ENCODE measurements around the gene ANAPC2. TPM values are rescaled to one million over a fixed set of nuclear protein-coding genes. Genes with fewer than 3 reads are reported as not detected.

The ANAPC2 gene
- total RNA-seq, 4 donors from 2014 or later: 10.2 to 12.4 (median 10.8) TPM

DNA sequence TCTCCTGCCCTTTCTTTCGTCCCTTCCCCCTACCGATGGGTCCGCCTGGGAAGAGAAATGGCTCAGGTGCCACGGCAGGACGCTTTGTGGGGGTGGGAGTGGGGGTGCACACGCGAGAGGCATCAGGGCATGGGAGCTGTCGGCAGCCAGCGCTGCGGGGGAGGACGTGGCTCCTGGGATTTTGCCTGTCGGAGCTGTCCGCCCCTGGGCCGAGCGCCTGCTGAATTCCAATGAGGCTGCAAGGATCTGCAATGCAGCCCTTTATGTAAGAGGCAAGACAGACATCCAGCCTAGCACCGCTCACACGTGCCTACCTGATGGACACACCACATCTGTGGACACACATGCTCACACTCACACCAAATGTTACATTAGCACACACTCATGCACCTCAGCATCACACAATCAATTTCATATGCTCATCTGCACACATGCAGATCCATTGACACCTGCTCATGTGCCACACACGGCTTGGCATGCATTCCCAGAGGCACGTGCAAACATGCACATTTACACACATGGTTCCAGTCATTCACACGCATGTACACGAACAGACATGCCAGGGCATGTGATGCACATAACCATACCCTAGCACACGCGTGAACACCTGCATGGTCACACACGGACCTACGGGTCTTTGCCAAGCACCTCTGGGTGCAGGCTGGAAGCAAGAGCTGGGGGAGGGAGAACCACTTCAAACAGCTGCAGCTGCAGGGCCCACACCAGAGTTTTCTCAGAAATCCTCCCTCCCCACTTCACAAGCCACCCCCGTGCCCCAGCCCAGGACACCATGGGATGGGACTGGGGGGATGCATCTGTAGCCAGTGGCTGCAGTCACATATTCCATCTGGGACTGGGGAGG is 48.0 kb downstream of the ANAPC2 start:
- ATAC-seq (no peak), DNase-seq (no peak)
- Histone ChIP-seq H3K4me3 (no peak overlapping the region), H3K9me3 (no peaks in the 10 kb centered on the region), H3K27ac (no peak overlapping the region), H3K4me1 (no peaks in the 10 kb centered on the region), H3K36me3 (no peaks in the 10 kb centered on the region), H3K27me3 (peaks cover 65 to 83% (median 79%) of the 10 kb centered on the region in 3 donors)
- intact Hi-C loops (cut with DNase I; ENCODE audit: low total_unique reads): no loop called here
- in situ Hi-C loops (cut with MboI; ENCODE audit: low sequenced_read_pairs in 4 of 4): no loop called here
- TF ChIP-seq, protein P1, sequence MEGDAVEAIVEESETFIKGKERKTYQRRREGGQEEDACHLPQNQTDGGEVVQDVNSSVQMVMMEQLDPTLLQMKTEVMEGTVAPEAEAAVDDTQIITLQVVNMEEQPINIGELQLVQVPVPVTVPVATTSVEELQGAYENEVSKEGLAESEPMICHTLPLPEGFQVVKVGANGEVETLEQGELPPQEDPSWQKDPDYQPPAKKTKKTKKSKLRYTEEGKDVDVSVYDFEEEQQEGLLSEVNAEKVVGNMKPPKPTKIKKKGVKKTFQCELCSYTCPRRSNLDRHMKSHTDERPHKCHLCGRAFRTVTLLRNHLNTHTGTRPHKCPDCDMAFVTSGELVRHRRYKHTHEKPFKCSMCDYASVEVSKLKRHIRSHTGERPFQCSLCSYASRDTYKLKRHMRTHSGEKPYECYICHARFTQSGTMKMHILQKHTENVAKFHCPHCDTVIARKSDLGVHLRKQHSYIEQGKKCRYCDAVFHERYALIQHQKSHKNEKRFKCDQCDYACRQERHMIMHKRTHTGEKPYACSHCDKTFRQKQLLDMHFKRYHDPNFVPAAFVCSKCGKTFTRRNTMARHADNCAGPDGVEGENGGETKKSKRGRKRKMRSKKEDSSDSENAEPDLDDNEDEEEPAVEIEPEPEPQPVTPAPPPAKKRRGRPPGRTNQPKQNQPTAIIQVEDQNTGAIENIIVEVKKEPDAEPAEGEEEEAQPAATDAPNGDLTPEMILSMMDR (IDR thresholded peaks at IDR 0.05 in 4 of 5, conservative IDR thresholded peaks at IDR 0.05 in 1 of 5): no peak
- TF ChIP-seq POLR2A (IDR thresholded peaks at IDR 0.05): no peak

DNA sequence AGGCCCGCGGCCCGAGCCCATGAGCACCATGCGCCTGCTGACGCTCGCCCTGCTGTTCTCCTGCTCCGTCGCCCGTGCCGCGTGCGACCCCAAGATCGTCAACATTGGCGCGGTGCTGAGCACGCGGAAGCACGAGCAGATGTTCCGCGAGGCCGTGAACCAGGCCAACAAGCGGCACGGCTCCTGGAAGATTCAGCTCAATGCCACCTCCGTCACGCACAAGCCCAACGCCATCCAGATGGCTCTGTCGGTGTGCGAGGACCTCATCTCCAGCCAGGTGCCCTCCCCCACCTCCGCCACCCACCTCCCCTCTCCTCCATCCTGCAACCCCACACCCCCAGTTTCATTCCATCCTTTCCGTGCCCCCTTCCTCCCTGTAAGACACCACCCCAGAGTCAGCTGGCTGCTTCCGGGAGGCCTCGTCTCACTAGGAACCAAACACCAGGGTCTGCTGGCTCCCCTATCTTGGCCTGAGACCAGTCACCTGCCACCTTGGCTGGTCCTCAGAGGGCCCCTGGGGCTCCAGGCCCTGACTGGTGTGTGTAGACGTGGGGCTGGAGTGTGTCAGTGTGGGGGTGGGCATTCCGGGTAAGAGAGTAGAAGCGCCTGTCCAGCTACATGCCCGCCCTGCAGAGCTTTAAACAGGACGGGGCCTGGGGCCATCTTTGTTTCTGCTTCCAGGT is 48.8 kb downstream of the ANAPC2 start:
- H3K4me1 ChIP-seq: no peaks in the 10 kb centered on the region
- H3K9me3 ChIP-seq: no peaks in the 10 kb centered on the region
- in situ Hi-C loops (cut with MboI; ENCODE audit: low sequenced_read_pairs in 4 of 4): no loop called here
- no peak for DNase-seq
- H3K4me3 ChIP-seq: no peak overlapping the region
- no peaks in the 10 kb centered on the region for H3K36me3 ChIP-seq
- no peak overlapping the region for H3K27ac ChIP-seq
- ATAC-seq: no peak
- intact Hi-C loops (cut with DNase I; ENCODE audit: low total_unique reads): no loop called here
- TF ChIP-seq POLR2A (IDR thresholded peaks at IDR 0.05): no peak
- TF ChIP-seq, protein P1 (IDR thresholded peaks at IDR 0.05 in 4 of 5, conservative IDR thresholded peaks at IDR 0.05 in 1 of 5): no peak
- H3K27me3 ChIP-seq: peaks cover 71 to 86% (median 80%) of the 10 kb centered on the region in 3 donors

DNA sequence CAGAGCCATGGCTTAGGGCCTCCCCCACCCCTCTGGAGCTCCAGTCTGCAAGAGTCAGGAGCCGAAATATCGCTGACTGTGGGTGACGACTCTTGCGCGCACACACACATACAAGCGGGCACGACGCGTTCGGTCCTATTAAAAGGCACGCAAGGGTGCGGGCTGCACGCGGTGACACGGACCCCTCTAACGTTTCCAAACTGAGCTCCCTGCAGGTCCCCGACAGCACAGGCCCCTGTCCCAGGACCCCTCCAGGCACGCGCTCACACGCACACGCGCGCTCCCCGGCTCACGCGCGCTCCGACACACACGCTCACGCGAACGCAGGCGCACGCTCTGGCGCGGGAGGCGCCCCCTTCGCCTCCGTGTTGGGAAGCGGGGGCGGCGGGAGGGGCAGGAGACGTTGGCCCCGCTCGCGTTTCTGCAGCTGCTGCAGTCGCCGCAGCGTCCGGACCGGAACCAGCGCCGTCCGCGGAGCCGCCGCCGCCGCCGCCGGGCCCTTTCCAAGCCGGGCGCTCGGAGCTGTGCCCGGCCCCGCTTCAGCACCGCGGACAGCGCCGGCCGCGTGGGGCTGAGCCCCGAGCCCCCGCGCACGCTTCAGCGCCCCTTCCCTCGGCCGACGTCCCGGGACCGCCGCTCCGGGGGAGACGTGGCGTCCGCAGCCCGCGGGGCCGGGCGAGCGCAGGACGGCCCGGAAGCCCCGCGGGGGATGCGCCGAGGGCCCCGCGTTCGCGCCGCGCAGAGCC is 49.5 kb downstream of the ANAPC2 start, which contains the start of gene GRIN1:
Gene GRIN1 (plus strand): TSS at position 433 of the 746 bp plus-strand sequence. CDS start 333 bp downstream, outside the sequence.
- intact Hi-C loops (cut with DNase I; ENCODE audit: low total_unique reads) (no loop called here), in situ Hi-C loops (cut with MboI; ENCODE audit: low sequenced_read_pairs in 4 of 4) (no loop called here)
- H3K9me3 ChIP-seq: no peaks in the 10 kb centered on the region
- H3K27ac ChIP-seq: no peak within 1 kb of the TSS
- no peak for TF ChIP-seq POLR2A (IDR thresholded peaks at IDR 0.05)
- TF ChIP-seq, protein P1 (IDR thresholded peaks at IDR 0.05 in 4 of 5, conservative IDR thresholded peaks at IDR 0.05 in 1 of 5): no peak
- no peaks in the 10 kb centered on the region for H3K4me1 ChIP-seq
- no peak within 1 kb of the TSS for H3K4me3 ChIP-seq
- H3K36me3 ChIP-seq: no peaks in the 10 kb centered on the region
- DNase-seq (no peak), ATAC-seq (no peak)
- peaks cover 76 to 89% (median 82%) of the 10 kb centered on the region in 3 donors for H3K27me3 ChIP-seq

DNA sequence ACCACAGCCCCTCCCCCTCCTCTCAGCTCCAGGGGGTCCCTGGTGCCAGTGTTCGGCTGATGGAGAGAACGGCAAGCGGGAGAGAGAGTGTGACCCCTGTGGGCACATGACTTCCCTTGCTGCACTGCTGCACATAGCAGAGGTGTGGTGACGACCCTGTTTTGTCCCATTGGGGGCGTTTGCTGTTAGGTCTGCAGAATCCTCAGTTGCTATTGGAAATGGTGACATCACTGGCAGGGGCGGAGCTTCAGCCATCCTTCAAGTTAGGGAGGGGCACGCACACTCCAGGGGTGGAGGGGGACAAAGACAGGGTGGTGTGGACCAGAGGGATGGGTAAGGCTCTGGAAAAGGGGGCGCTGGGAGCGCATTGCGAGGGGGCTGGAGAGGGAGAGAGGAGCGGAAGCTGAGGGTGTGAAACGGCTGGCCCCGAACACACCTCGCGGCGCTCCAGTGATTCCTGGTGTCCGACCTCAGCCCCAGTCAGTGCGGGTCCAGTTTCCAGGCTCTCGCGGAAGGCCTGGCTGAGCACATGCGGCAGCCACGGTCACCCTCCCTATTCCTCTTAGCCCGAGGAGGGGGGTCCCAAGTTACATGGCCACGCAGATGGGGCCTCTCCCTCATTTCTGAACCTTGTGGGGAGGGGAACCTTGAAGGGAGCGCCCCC is 50.2 kb downstream of the ANAPC2 start:
- in situ Hi-C loops (cut with MboI; ENCODE audit: low sequenced_read_pairs in 4 of 4): no loop called here
- no peak for ATAC-seq
- Histone ChIP-seq H3K36me3 (no peaks in the 10 kb centered on the region), H3K4me1 (no peaks in the 10 kb centered on the region), H3K9me3 (no peaks in the 10 kb centered on the region), H3K4me3 (no peak overlapping the region), H3K27ac (no peak overlapping the region), H3K27me3 (peaks cover 73 to 89% (median 76%) of the 10 kb centered on the region in 3 donors)
- TF ChIP-seq, protein P1 (IDR thresholded peaks at IDR 0.05 in 4 of 5, conservative IDR thresholded peaks at IDR 0.05 in 1 of 5): no peak
- TF ChIP-seq POLR2A (IDR thresholded peaks at IDR 0.05): no peak
- no peak for DNase-seq
- intact Hi-C loops (cut with DNase I; ENCODE audit: low total_unique reads): no loop called here

All from gastrocnemius medialis (tissue), 4 donors.